DMS153 (cell line): Measurements from ENCODE around the gene SLC25A29.

Experiments used
- DNase-seq: peaks from one replicate; lab custom pipeline; 2025; lab: John Stamatoyannopoulos, UW

The SLC25A29 gene

GRCh38 chr14:100281286-100282082, 24.8 kb downstream of the SLC25A29 start:
- DNase-seq: no peak

GRCh38 chr14:100279563-100279962, 26.7 kb downstream of the SLC25A29 start:
- DNase-seq: no peak

GRCh38 chr14:100279133-100279532, 27.1 kb downstream of the SLC25A29 start:
- DNase-seq: no peak

- no peak for DNase-seq
Observed at GRCh38 chr14:100278702-100279101, 27.5 kb downstream of the SLC25A29 start.

GRCh38 chr14:100275214-100275613, 31.0 kb downstream of the SLC25A29 start:
- DNase-seq: no peak

- no peak for DNase-seq
Observed at GRCh38 chr14:100274250-100274649, 32.0 kb downstream of the SLC25A29 start.

GRCh38 chr14:100271247-100271939, 34.9 kb downstream of the SLC25A29 start:
- no peak for DNase-seq

- DNase-seq: no peak
Observed at GRCh38 chr14:100268591-100269207, 37.5 kb downstream of the SLC25A29 start.

GRCh38 chr14:100267990-100268389, 38.3 kb downstream of the SLC25A29 start:
- no peak for DNase-seq

GRCh38 chr14:100263141-100263540, 43.1 kb downstream of the SLC25A29 start:
- no peak for DNase-seq

- no peak for DNase-seq
Observed at GRCh38 chr14:100262545-100262944, 43.7 kb downstream of the SLC25A29 start.

- DNase-seq: no peak
Observed at GRCh38 chr14:100261621-100262020, 44.6 kb downstream of the SLC25A29 start.

- no peak for DNase-seq
Observed at GRCh38 chr14:100256339-100256895, 49.8 kb downstream of the SLC25A29 start.

GRCh38 chr14:100252684-100253083, 53.6 kb downstream of the SLC25A29 start:
- no peak for DNase-seq

GRCh38 chr14:100250732-100251465, 55.3 kb downstream of the SLC25A29 start:
- no peak for DNase-seq

GRCh38 chr14:100246809-100247428, 59.3 kb downstream of the SLC25A29 start:
- peak; percentile 1 for DNase-seq

- DNase-seq: no peak
Observed at GRCh38 chr14:100243020-100243419, 63.2 kb downstream of the SLC25A29 start.

- no peak for DNase-seq
Observed at GRCh38 chr14:100241279-100241678, 65.0 kb downstream of the SLC25A29 start.
